ENCODE measurements around the gene KIRREL3.

DNA sequence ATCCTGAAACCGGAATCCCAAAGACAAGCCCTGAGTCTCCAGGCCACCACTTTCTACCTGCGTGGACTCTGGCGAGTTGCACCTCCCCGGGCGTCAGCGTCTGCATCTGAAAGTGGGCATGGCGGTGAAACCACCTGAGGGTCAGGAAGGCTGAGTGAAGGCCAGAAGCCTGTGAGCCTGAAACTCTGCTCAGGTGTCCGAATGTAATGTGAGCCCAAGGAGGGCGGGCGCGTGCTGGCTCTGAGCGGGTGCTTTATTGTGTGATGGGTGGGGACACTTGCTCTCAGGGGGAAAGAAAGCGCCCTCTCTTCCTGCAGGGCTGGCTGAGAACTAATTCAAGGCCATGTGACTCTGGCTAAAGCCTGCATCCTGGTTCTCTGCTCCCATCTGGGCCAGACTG, 509.5 kb downstream of the KIRREL3 start:
- TF ChIP-seq, protein P1, sequence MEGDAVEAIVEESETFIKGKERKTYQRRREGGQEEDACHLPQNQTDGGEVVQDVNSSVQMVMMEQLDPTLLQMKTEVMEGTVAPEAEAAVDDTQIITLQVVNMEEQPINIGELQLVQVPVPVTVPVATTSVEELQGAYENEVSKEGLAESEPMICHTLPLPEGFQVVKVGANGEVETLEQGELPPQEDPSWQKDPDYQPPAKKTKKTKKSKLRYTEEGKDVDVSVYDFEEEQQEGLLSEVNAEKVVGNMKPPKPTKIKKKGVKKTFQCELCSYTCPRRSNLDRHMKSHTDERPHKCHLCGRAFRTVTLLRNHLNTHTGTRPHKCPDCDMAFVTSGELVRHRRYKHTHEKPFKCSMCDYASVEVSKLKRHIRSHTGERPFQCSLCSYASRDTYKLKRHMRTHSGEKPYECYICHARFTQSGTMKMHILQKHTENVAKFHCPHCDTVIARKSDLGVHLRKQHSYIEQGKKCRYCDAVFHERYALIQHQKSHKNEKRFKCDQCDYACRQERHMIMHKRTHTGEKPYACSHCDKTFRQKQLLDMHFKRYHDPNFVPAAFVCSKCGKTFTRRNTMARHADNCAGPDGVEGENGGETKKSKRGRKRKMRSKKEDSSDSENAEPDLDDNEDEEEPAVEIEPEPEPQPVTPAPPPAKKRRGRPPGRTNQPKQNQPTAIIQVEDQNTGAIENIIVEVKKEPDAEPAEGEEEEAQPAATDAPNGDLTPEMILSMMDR (IDR thresholded peaks at IDR 0.05; ENCODE audit: insufficient read depth, low read length, poor library complexity, severe bottlenecking) = no peak
- no peak for TF ChIP-seq EZH2phosphoT487 (conservative IDR thresholded peaks at IDR 0.05; ENCODE audit: low read length)

All from SU-DHL-6 (cell line).